WTC11 (cell line): ENCODE measurements around the gene FOXJ2. TPM values are rescaled to one million over a fixed set of nuclear protein-coding genes. Genes with fewer than 3 reads are reported as not detected.

ENCODE experiments used
- ATAC-seq: fragments of 200-7000 bp; cut with Tn5 transposase; 2 replicates; pipeline ENCODE4 v1.10.0; 2021; ENCODE audit warnings: mild to moderate bottlenecking, moderate library complexity
- CTCF ChIA-PET: fragments of 300-600 bp; sonication (Branson Sonifier 250); formaldehyde crosslinking; loops from one replicate; lab custom pipeline; 2021; ENCODE audit warnings: antibody characterized with exemption; lab: Charles Lee
- POLR2A ChIA-PET: fragments of 350-600 bp; sonication (Branson Sonifier 250); formaldehyde crosslinking; loops from one replicate; lab custom pipeline; 2021; ENCODE audit warnings: antibody characterized with exemption; lab: Charles Lee
- DNase-seq: peaks from one replicate; pipeline ENCODE4 v3.0.0; 2021; ENCODE audit warnings: low spot score
- H3K27ac Mint-ChIP-seq: 2 replicates; pipeline ENCODE4 v1.8.0; 2021; ENCODE audit warnings: mixed read lengths
- H3K27me3 Mint-ChIP-seq: 2 replicates; pipeline ENCODE4 v1.8.0; 2021; ENCODE audit warnings: low read depth, mild to moderate bottlenecking, moderate library complexity, mixed read lengths
- H3K36me3 Mint-ChIP-seq: 2 replicates; pipeline ENCODE4 v1.8.0; 2021; ENCODE audit warnings: mixed read lengths
- H3K4me1 Mint-ChIP-seq: 2 replicates; pipeline ENCODE4 v1.8.0; 2022; ENCODE audit warnings: mixed read lengths
- H3K4me3 Mint-ChIP-seq: 2 replicates; pipeline ENCODE4 v1.8.0; 2021; ENCODE audit warnings: mild to moderate bottlenecking, moderate library complexity, mixed read lengths
- H3K9me3 Mint-ChIP-seq: 2 replicates; pipeline ENCODE4 v1.8.0; 2021; ENCODE audit warnings: mixed read lengths
- AR ChIP-seq: fragments of 250-450 bp; sonication (Bioruptor Pico); IDR thresholded peaks from 2 replicates; pipeline ENCODE4 v1.9.0; 2021; ENCODE audit warnings: mild to moderate bottlenecking
- CREM ChIP-seq: sonication (generic); formaldehyde crosslinking; IDR thresholded peaks from 2 replicates; pipeline ENCODE4 v1.8.1; 2022; ENCODE audit warnings: mild to moderate bottlenecking, missing genetic modification reagents, moderate library complexity
- ELF4 ChIP-seq: sonication (generic); formaldehyde crosslinking; IDR thresholded peaks from 2 replicates; pipeline ENCODE4 v1.8.1; 2022; ENCODE audit warnings: low read depth, mild to moderate bottlenecking, moderate library complexity, missing genetic modification reagents
- ETV6 ChIP-seq: sonication (generic); formaldehyde crosslinking; IDR thresholded peaks from 2 replicates; pipeline ENCODE4 v1.8.1; 2022; ENCODE audit warnings: mild to moderate bottlenecking, missing genetic modification reagents
- FOXK1 ChIP-seq: sonication (generic); formaldehyde crosslinking; IDR thresholded peaks from 2 replicates; pipeline ENCODE4 v1.8.0; 2022; ENCODE audit warnings: mild to moderate bottlenecking, moderate library complexity, missing genetic modification reagents
- HMGA2 ChIP-seq: fragments of 250-450 bp; sonication (Bioruptor Pico); IDR thresholded peaks from 2 replicates; pipeline ENCODE4 v1.4.0; 2021; ENCODE audit warnings: mild to moderate bottlenecking, moderate library complexity
- HMGXB4 ChIP-seq: sonication (generic); formaldehyde crosslinking; IDR thresholded peaks from 2 replicates; pipeline ENCODE4 v1.8.1; 2023; ENCODE audit warnings: mild to moderate bottlenecking, moderate library complexity, missing genetic modification reagents
- PRRX2 ChIP-seq: fragments of 250-450 bp; sonication (Bioruptor Pico); IDR thresholded peaks from 2 replicates; pipeline ENCODE4 v1.8.0; 2021; ENCODE audit warnings: mild to moderate bottlenecking
- TEAD1 ChIP-seq: sonication (generic); formaldehyde crosslinking; IDR thresholded peaks from 2 replicates; pipeline ENCODE4 v1.8.0; 2022; ENCODE audit warnings: mild to moderate bottlenecking, missing genetic modification reagents
- ZNF138 ChIP-seq: sonication (generic); formaldehyde crosslinking; conservative IDR thresholded peaks from 2 replicates; pipeline ENCODE4 v1.8.1; 2022; ENCODE audit warnings: mild to moderate bottlenecking, moderate library complexity, missing genetic modification reagents
- ZNF423 ChIP-seq: fragments of 250-450 bp; sonication (Bioruptor Pico); IDR thresholded peaks from 2 replicates; pipeline ENCODE4 v2.1.2; 2022; ENCODE audit warnings: mild to moderate bottlenecking, moderate library complexity
- total RNA-seq: library from RNA; stranded (reverse); gene quantifications from 3 replicates; pipeline ENCODE4 v1.2.3, GENCODE V29; 2021
- TF ChIP-seq, protein P1 (sequence below): sonication (generic); formaldehyde crosslinking; IDR thresholded peaks from 2 replicates; pipeline ENCODE4 v1.8.0; 2022; ENCODE audit warnings: mild to moderate bottlenecking, missing genetic modification reagents
- TF ChIP-seq, protein P2 (sequence below): sonication (generic); formaldehyde crosslinking; IDR thresholded peaks from 2 replicates; pipeline ENCODE4 v1.8.1; 2023; ENCODE audit warnings: mild to moderate bottlenecking, missing genetic modification reagents
- TF ChIP-seq, protein P3 (sequence below): fragments of 250-450 bp; sonication (Bioruptor Pico); IDR thresholded peaks from 2 replicates; pipeline ENCODE4 v1.8.0; 2021; ENCODE audit warnings: mild to moderate bottlenecking
- TF ChIP-seq, protein P4 (sequence below): sonication (generic); formaldehyde crosslinking; IDR thresholded peaks from 2 replicates; pipeline ENCODE4 v1.8.0; 2022; ENCODE audit warnings: mild to moderate bottlenecking, missing genetic modification reagents

FOXJ2 gene
- total RNA-seq, 1 experiment from 2014 or later: 12.7 TPM

DNA sequence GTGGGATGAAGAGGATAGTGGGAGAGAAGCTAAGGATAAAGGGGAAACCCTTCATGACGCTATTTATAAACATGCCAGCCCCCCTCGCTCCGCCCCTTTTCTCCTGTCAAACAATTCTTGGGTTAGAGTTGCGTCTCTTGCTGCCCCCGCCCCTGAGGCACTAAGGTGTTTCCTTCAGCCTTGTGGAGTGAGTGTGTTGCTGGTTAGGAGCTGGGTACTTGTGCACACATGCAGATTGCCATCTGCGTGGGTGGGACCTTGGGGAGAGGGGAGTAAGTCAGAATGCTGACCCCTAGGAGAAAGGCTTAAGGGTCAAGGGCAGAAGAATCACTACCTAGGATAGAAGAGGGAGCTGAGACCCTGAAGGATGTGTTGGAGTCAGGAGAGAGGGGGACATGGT, 5.4 kb downstream of the FOXJ2 start:
- H3K4me1 Mint-ChIP-seq: peaks cover 62% of the 10 kb centered on the region

GRCh38 chr12:8038659-8039114, 6.2 kb downstream of the FOXJ2 start:
- ATAC-seq (peak; percentile 90), DNase-seq (peak; percentile 69)
- Mint-ChIP-seq H3K27me3 (no peaks in the 10 kb centered on the region), H3K27ac (no peak overlapping the region), H3K36me3 (peaks cover 19% of the 10 kb centered on the region), H3K4me3 (peak overlapping the region; percentile 59), H3K9me3 (no peaks in the 10 kb centered on the region), H3K4me1 (peaks cover 60% of the 10 kb centered on the region)
- POLR2A ChIA-PET: interaction anchor here (0.6 to 1.2 kb wide), 3 partner anchors 12 to 105 kb away, joined by 3 to 4 read pairs (median 3); no protein-coding TSS in a partner anchor
- CTCF ChIA-PET: interaction anchor here (0.8 to 2.5 kb wide), 9 partner anchors 11 to 395 kb away, joined by 3 to 18 read pairs (median 4); no protein-coding TSS in a partner anchor
- no peak for TF ChIP-seq ELF4
- TF ChIP-seq, protein P1, sequence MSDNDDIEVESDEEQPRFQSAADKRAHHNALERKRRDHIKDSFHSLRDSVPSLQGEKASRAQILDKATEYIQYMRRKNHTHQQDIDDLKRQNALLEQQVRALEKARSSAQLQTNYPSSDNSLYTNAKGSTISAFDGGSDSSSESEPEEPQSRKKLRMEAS (CRISPR knock-in tag): peak; percentile 53; the same call in 1 of the 2 replicates
- no peak for TF ChIP-seq HMGXB4 (CRISPR knock-in tag)
- TF ChIP-seq AR (CRISPR knock-in tag): no peak
- TF ChIP-seq ZNF423 (CRISPR knock-in tag): peak; percentile 91
- TF ChIP-seq TEAD1 (CRISPR knock-in tag): peak; percentile 62; the same call in 1 of the 2 replicates
- no peak for TF ChIP-seq PRRX2 (CRISPR knock-in tag)
- 0 out of 2 replicates have a peak, but pooled peaks have one; percentile 47 for TF ChIP-seq FOXK1 (CRISPR knock-in tag)
- TF ChIP-seq, protein P2, sequence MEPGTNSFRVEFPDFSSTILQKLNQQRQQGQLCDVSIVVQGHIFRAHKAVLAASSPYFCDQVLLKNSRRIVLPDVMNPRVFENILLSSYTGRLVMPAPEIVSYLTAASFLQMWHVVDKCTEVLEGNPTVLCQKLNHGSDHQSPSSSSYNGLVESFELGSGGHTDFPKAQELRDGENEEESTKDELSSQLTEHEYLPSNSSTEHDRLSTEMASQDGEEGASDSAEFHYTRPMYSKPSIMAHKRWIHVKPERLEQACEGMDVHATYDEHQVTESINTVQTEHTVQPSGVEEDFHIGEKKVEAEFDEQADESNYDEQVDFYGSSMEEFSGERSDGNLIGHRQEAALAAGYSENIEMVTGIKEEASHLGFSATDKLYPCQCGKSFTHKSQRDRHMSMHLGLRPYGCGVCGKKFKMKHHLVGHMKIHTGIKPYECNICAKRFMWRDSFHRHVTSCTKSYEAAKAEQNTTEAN (CRISPR knock-in tag): 0 out of 2 replicates have a peak, but pooled peaks have one; percentile 57
- peak; percentile 50; the same call in 1 of the 2 replicates for TF ChIP-seq ETV6 (CRISPR knock-in tag)
- TF ChIP-seq, protein P3, sequence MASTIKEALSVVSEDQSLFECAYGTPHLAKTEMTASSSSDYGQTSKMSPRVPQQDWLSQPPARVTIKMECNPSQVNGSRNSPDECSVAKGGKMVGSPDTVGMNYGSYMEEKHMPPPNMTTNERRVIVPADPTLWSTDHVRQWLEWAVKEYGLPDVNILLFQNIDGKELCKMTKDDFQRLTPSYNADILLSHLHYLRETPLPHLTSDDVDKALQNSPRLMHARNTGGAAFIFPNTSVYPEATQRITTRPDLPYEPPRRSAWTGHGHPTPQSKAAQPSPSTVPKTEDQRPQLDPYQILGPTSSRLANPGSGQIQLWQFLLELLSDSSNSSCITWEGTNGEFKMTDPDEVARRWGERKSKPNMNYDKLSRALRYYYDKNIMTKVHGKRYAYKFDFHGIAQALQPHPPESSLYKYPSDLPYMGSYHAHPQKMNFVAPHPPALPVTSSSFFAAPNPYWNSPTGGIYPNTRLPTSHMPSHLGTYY (CRISPR knock-in tag): no peak

More for the DNA sequence above, 5.4 kb downstream of the FOXJ2 start:
- H3K36me3 Mint-ChIP-seq: peaks cover 13% of the 10 kb centered on the region
- ChIA-PET CTCF (interaction anchor here (0.8 to 2.5 kb wide), 7 partner anchors 8 to 394 kb away, joined by 3 to 18 read pairs (median 4); no protein-coding TSS in a partner anchor), POLR2A (interaction anchor here (1.0 kb wide), 1 partner anchor 11 kb away, joined by 3 read pairs; no protein-coding TSS in a partner anchor)
- DNase-seq (no peak), ATAC-seq (no peak)
- no peaks in the 10 kb centered on the region for H3K9me3 Mint-ChIP-seq
- TF ChIP-seq PRRX2 (CRISPR knock-in tag) (no peak), HMGA2 (CRISPR knock-in tag) (no peak), ZNF138 (CRISPR knock-in tag) (no peak), CREM (no peak)
- TF ChIP-seq, protein P4, sequence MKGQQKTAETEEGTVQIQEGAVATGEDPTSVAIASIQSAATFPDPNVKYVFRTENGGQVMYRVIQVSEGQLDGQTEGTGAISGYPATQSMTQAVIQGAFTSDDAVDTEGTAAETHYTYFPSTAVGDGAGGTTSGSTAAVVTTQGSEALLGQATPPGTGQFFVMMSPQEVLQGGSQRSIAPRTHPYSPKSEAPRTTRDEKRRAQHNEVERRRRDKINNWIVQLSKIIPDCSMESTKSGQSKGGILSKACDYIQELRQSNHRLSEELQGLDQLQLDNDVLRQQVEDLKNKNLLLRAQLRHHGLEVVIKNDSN (CRISPR knock-in tag): no peak
- peak overlapping the region; percentile 55; the same call in 1 of the 2 replicates for H3K27ac Mint-ChIP-seq
- H3K27me3 Mint-ChIP-seq: no peaks in the 10 kb centered on the region
- H3K4me3 Mint-ChIP-seq: peak overlapping the region; percentile 59
